HepG2 (cell line): ENCODE results near the gene SEC14L1. TPM values are rescaled to one million over a fixed set of nuclear protein-coding genes. Genes with fewer than 3 reads are reported as not detected.

Experiments used
- FOXP1 ChIP-seq, 2 experiments: fragments of 450-650 bp in 1 of 2; IDR thresholded peaks; 2 replicates each; pipeline ENCODE4 v1.6.1; 2017 to 2018; ENCODE audit warnings: antibody characterized with exemption in 1 of 2
- HCFC1 ChIP-seq: fragments of 150-350 bp; IDR thresholded peaks from 2 replicates; pipeline ENCODE4 v1.6.1; 2014; ENCODE audit warnings: low read depth, low read length
- HMG20B ChIP-seq: conservative IDR thresholded peaks from 2 replicates; pipeline ENCODE4 v1.6.1; 2016; ENCODE audit warnings: missing genetic modification reagents, missing compliant biosample characterization
- HNF4G ChIP-seq, 2 experiments: sonication (generic) in 1 of 2; formaldehyde crosslinking in 1 of 2; IDR thresholded peaks; 2 replicates each; pipeline versions ENCODE4 v1.4.0 to v1.6.1; 2011 to 2020; ENCODE audit warnings: borderline replicate concordance in 2 of 2, low read depth in 2 of 2, mild to moderate bottlenecking in 2 of 2, low read length in 1 of 2, missing genetic modification reagents in 1 of 2, moderate library complexity in 1 of 2
- MAFF ChIP-seq: IDR thresholded peaks from 2 replicates; pipeline ENCODE4 v1.6.1; 2011; ENCODE audit warnings: low read depth, low read length, improper control_type of control experiment
- MED13 ChIP-seq: sonication (generic); formaldehyde crosslinking; IDR thresholded peaks from 2 replicates; pipeline ENCODE4 v1.5.0; 2020; ENCODE audit warnings: missing genetic modification reagents
- SP4 ChIP-seq: sonication (generic); formaldehyde crosslinking; IDR thresholded peaks from 2 replicates; pipeline ENCODE4 v1.8.1; 2023; ENCODE audit warnings: mild to moderate bottlenecking, missing genetic modification reagents
- YEATS2 ChIP-seq: sonication (generic); formaldehyde crosslinking; IDR thresholded peaks from 2 replicates; pipeline ENCODE4 v1.4.0; 2020; ENCODE audit warnings: missing genetic modification reagents, borderline replicate concordance
- ZFP62 ChIP-seq: sonication (generic); formaldehyde crosslinking; IDR thresholded peaks from 2 replicates; pipeline ENCODE4 v1.4.0; 2020; ENCODE audit warnings: missing genetic modification reagents
- ZMYM4 ChIP-seq: sonication (generic); formaldehyde crosslinking; IDR thresholded peaks from 2 replicates; pipeline ENCODE4 v1.8.1; 2023; ENCODE audit warnings: mild to moderate bottlenecking, missing genetic modification reagents
- ZNF263 ChIP-seq: sonication (generic); formaldehyde crosslinking; IDR thresholded peaks from 2 replicates; pipeline ENCODE4 v1.4.0; 2020; ENCODE audit warnings: missing genetic modification reagents
- polyA plus RNA-seq, 8 experiments: library from polyadenylated mRNA; depleted of rRNA in 3 of 8; stranded (reverse) in 7 of 8; unstranded in 1 of 8; fragments of >200 nt; fragmentation: Illumina TruSeq in 4 of 8; extraction: Trizol in 4 of 8; gene quantifications; 2 replicates each; pipeline versions ENCODE4 v1.2.1 to v1.2.3, GENCODE V29; 2011 to 2016; ENCODE audit warnings: low read depth in 4 of 8, missing spikeins in 1 of 8, mixed read lengths in 1 of 8; ENCODE audit not compliant: insufficient read depth in 1 of 8
- total RNA-seq, 5 experiments: library from RNA; depleted of rRNA; stranded (reverse); fragments of >200 nt; fragmentation: Illumina TruSeq; extraction: Trizol; gene quantifications; 2 replicates each; pipeline ENCODE4 v1.2.3, GENCODE V29; 2016; ENCODE audit warnings: low read depth in 1 of 5
- TF ChIP-seq, protein P1 (sequence below): sonication (generic); formaldehyde crosslinking; IDR thresholded peaks from 2 replicates; pipeline ENCODE4 v1.4.0; 2020; ENCODE audit warnings: missing genetic modification reagents
- TF ChIP-seq, protein P2 (sequence below): sonication (generic); formaldehyde crosslinking; IDR thresholded peaks from 2 replicates; pipeline ENCODE4 v1.9.0; 2022; ENCODE audit warnings: missing genetic modification reagents, mild to moderate bottlenecking, borderline replicate concordance
- TF ChIP-seq, protein P3 (sequence below): sonication (generic); formaldehyde crosslinking; IDR thresholded peaks from 2 replicates; pipeline ENCODE4 v1.4.0; 2020; ENCODE audit warnings: missing genetic modification reagents
- TF ChIP-seq, protein P4 (sequence below): sonication (generic); formaldehyde crosslinking; IDR thresholded peaks from 2 replicates; pipeline ENCODE4 v1.5.0; 2020; ENCODE audit warnings: missing genetic modification reagents

Gene SEC14L1
- total and polyA plus RNA-seq, 2 of the 13 experiments (the other 11 are each of a cell fraction or from before 2014, with no cell fraction given): 26.3 to 43.9 TPM

DNA sequence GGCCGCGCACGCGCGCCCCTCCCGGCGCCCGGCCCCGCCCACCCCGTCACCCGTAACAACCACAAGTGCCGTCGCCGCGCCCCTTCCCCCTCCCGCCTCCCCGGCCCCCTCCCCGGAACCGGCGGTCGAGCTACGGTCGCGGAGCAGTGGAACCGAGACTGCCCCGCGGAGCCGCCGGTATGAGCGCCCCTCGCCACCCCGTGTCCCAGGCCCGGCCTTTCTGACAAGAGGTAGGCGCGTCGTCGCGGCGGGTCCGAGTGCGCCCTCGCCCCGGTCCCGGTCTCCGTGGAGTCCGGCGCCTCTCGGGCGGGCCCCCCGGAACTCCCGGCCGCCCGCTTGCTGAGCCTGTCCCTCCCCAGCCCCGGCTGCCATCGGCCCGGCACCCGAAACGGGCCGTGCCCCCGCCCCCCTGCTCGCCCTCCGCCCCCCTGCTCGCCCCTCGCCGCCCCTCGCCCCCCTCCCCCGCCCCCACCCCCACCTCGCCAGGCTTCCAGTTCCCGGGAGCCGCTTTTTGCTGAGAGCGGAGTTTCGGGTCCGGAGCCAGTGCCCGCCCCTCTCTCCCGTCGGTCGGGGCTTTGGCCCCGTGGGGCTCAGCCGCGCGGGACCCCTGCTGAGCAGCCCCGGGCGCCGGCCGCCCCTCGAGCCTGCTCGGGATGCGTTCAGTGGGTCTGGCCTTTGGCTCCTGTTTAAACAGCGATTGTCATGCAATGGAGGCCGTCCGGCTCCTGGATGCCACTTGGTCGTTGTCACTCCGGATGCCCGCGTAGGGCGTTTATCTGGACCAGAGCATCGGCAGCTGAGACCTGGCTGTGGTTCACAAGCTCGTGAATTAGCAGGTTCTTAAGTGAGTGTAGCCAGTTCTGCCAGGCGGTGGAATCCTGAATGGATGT is at the start of gene SEC14L1 (continued):
- TF ChIP-seq, protein P1, sequence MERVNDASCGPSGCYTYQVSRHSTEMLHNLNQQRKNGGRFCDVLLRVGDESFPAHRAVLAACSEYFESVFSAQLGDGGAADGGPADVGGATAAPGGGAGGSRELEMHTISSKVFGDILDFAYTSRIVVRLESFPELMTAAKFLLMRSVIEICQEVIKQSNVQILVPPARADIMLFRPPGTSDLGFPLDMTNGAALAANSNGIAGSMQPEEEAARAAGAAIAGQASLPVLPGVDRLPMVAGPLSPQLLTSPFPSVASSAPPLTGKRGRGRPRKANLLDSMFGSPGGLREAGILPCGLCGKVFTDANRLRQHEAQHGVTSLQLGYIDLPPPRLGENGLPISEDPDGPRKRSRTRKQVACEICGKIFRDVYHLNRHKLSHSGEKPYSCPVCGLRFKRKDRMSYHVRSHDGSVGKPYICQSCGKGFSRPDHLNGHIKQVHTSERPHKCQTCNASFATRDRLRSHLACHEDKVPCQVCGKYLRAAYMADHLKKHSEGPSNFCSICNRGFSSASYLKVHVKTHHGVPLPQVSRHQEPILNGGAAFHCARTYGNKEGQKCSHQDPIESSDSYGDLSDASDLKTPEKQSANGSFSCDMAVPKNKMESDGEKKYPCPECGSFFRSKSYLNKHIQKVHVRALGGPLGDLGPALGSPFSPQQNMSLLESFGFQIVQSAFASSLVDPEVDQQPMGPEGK (CRISPR knock-in tag): no peak
- TF ChIP-seq, protein P2, sequence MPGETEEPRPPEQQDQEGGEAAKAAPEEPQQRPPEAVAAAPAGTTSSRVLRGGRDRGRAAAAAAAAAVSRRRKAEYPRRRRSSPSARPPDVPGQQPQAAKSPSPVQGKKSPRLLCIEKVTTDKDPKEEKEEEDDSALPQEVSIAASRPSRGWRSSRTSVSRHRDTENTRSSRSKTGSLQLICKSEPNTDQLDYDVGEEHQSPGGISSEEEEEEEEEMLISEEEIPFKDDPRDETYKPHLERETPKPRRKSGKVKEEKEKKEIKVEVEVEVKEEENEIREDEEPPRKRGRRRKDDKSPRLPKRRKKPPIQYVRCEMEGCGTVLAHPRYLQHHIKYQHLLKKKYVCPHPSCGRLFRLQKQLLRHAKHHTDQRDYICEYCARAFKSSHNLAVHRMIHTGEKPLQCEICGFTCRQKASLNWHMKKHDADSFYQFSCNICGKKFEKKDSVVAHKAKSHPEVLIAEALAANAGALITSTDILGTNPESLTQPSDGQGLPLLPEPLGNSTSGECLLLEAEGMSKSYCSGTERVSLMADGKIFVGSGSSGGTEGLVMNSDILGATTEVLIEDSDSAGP (CRISPR knock-in tag): no peak
- TF ChIP-seq FOXP1 (IDR thresholded peaks at IDR 0.05) (no peak), FOXP1 (CRISPR knock-in tag; IDR thresholded peaks at IDR 0.05) (no peak), YEATS2 (CRISPR knock-in tag) (no peak), MED13 (CRISPR knock-in tag) (no peak), MAFF (no peak), SP4 (no peak), ZMYM4 (CRISPR knock-in tag) (0 out of 2 replicates have a peak, but pooled peaks have one; percentile 7), HNF4G (IDR thresholded peaks at IDR 0.05; ENCODE audit: borderline replicate concordance, low read depth, low read length) (no peak), HNF4G (CRISPR knock-in tag; IDR thresholded peaks at IDR 0.05; ENCODE audit: borderline replicate concordance, low read depth) (no peak), ZFP62 (CRISPR knock-in tag) (no peak), HCFC1 (no peak), ZNF263 (CRISPR knock-in tag) (no peak), HMG20B (CRISPR knock-in tag) (no peak)
- TF ChIP-seq, protein P3, sequence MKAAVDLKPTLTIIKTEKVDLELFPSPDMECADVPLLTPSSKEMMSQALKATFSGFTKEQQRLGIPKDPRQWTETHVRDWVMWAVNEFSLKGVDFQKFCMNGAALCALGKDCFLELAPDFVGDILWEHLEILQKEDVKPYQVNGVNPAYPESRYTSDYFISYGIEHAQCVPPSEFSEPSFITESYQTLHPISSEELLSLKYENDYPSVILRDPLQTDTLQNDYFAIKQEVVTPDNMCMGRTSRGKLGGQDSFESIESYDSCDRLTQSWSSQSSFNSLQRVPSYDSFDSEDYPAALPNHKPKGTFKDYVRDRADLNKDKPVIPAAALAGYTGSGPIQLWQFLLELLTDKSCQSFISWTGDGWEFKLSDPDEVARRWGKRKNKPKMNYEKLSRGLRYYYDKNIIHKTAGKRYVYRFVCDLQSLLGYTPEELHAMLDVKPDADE: no peak
- TF ChIP-seq, protein P4, sequence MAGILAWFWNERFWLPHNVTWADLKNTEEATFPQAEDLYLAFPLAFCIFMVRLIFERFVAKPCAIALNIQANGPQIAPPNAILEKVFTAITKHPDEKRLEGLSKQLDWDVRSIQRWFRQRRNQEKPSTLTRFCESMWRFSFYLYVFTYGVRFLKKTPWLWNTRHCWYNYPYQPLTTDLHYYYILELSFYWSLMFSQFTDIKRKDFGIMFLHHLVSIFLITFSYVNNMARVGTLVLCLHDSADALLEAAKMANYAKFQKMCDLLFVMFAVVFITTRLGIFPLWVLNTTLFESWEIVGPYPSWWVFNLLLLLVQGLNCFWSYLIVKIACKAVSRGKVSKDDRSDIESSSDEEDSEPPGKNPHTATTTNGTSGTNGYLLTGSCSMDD (CRISPR knock-in tag): no peak
